Activated naive CD4-positive, alpha-beta T cell treated with anti-CD3 and anti-CD28 coated beads, Interleukin-2, amount 50 U/mL, for 24 hours (primary cell): ENCODE data around the gene TMEM179.
"Not testable (repeated sequence)": the region's sequence is repeated elsewhere in the genome, so short reads cannot be mapped to it uniquely, and the experiment has no call there.

ENCODE experiments used
- H3K27ac Mint-ChIP-seq: one replicate; pipeline ENCODE4 v1.8.0; 2021; ENCODE audit warnings: mild to moderate bottlenecking, mixed read lengths
- H3K27me3 Mint-ChIP-seq: one replicate; pipeline ENCODE4 v1.8.0; 2021; ENCODE audit warnings: mixed read lengths
- H3K36me3 Mint-ChIP-seq: one replicate; pipeline ENCODE4 v1.8.0; 2021; ENCODE audit warnings: mixed read lengths
- H3K4me1 Mint-ChIP-seq: one replicate; pipeline ENCODE4 v1.8.0; 2021; ENCODE audit warnings: mixed read lengths
- H3K4me3 Mint-ChIP-seq: one replicate; pipeline ENCODE4 v1.8.0; 2021; ENCODE audit warnings: mild to moderate bottlenecking, mixed read lengths
- H3K9me3 Mint-ChIP-seq: one replicate; pipeline ENCODE4 v1.8.0; 2021; ENCODE audit warnings: mixed read lengths

The TMEM179 gene

DNA sequence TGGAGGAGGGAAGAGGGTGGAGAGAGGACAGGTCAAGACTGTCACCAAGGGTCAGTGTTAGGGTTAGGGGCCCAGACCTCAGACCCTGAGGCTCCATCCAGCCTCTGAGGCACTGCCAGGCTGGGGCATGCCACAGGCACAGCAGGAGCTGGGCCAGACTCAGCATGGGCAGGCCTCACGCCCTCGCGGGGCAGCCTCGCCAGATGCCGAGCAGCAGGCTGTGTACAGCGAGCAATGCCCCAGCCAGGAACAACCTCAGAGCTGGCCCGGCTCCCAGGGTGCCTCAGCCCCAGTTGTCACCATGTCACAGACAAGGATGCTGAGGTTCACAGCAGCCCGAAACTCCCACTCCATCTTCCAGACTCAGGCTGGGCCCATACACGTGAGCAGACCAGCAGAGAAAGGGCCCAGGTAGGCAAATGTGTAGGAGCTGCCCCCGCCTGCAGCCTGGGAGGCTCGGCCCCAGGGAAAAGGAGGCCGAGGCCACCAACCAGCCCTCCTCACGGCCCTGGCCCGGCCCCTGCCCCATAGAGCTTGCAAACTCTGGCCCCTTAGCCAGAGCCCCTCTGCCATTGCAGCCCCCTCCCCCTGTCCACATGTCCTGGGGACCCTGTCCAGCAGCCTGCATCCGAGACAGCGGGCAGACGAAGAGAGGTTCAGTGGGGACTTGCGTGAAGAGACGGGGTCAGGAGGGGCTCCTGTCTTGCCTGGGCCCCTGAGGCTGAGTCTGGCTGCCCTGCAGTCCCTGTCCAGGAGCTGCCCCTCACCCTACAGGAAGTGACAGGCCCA lies 17.5 kb downstream of the TMEM179 start:
- H3K27ac Mint-ChIP-seq: no peak overlapping the region
- no peaks in the 10 kb centered on the region for H3K4me1 Mint-ChIP-seq
- H3K9me3 Mint-ChIP-seq: no peaks in the 10 kb centered on the region
- H3K4me3 Mint-ChIP-seq: no peak overlapping the region
- peaks cover 1% of the 10 kb centered on the region for H3K27me3 Mint-ChIP-seq
- H3K36me3 Mint-ChIP-seq: no peaks in the 10 kb centered on the region

DNA sequence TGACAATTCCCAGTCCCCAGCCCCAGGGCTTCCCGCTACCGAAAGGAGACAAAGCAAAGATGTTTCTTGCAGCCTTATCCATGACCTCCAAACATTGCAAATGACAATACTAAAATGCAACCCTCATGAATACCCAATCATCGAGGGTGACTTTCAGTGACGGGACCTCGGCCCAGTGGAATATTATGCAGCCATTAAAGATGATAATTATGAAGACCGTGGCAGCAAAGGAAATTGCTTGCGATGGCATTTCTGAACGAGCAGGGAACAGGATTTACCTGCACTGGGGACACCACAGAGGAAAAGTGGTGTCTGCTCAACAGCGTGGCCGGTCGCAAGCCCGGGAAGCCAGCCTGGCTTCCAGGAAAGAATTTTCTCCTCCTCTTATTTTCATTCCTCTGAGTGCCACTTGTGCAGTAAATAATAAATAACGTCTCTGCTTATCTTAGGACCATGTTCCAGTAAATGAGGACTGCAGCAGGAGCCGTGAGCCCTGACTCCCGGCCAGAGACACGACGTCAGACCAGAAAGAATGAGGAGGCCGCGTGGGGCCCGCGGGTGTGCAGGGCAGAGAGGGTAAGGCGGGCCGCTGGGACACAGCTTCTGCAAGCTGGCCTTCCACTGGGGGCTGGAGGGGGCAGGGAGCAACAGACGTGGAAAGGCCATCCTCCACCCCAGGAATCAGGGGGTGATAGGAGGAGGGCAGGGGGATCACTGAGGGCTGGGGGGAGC lies 18.4 kb downstream of the TMEM179 start:
- no peaks in the 10 kb centered on the region for H3K36me3 Mint-ChIP-seq
- no peaks in the 10 kb centered on the region for H3K4me1 Mint-ChIP-seq
- H3K4me3 Mint-ChIP-seq: no peak overlapping the region
- H3K27me3 Mint-ChIP-seq: peaks cover 1% of the 10 kb centered on the region
- H3K9me3 Mint-ChIP-seq: no peaks in the 10 kb centered on the region
- H3K27ac Mint-ChIP-seq: no peak overlapping the region

DNA sequence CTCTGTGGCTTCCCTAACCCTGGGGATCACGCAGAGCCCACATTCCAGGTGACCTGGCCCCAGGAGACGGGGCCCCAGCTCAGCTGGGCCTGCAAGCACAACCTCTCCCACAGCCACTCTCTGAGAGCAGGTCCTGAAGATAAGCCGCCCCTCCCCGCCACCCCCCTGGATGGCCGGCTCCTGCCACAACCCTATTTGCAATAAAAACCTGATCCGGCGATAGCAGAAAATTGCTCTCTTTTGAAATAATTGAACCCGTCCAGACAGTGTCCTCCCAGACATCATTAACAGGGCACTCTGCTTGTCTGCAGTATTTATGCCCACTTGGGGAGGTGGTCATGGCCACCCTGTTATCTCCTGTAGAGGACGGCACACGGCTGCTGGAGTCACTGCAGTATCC lies 20.0 kb downstream of the TMEM179 start:
- no peaks in the 10 kb centered on the region for H3K4me1 Mint-ChIP-seq
- H3K27me3 Mint-ChIP-seq: peaks cover 1% of the 10 kb centered on the region
- H3K4me3 Mint-ChIP-seq: no peak overlapping the region
- H3K36me3 Mint-ChIP-seq: no peaks in the 10 kb centered on the region
- no peaks in the 10 kb centered on the region for H3K9me3 Mint-ChIP-seq
- no peak overlapping the region for H3K27ac Mint-ChIP-seq

DNA sequence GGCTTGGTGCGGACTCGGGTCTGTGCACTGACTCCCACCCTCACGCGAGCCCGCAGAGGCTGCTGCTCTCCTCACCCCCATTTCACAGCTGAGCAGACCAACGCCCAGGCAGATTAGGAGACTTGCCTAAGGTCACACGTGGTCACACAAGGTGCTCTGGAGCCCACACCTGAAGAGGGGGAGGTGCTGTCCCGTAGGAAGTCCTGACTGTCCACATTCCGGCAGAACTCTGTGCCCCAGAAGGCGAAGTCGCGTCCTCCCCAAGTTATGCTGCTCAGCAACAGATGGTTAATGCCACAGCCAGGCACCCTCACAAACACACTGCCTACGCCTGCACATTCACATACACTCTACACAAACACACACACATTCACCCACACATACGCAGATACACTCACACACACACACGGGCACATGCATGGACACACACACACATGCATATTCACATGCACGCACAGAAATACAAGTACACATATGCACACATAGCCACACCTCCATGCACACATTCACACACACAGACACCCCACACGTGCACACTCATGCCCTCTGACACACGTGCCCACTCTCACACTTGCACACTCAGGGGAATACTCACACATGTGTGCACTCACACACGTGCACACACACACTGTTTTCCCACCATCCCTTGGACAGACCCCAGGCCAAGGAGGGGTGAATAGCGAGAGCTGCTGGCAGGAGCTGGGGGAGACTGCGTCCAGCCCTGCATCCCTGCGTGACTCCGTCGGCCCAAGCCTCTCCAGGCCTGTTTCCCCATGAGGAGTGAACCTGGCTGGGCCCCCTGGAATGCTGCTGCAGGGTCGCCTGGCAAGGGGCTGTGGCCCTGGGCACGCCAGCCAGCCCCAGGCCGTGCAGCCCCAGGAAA lies 20.9 kb downstream of the TMEM179 start:
- Mint-ChIP-seq H3K4me1 (no peaks in the 10 kb centered on the region), H3K36me3 (no peaks in the 10 kb centered on the region), H3K9me3 (no peaks in the 10 kb centered on the region), H3K27ac (no peak overlapping the region), H3K4me3 (no peak overlapping the region), H3K27me3 (peaks cover 1% of the 10 kb centered on the region)

DNA sequence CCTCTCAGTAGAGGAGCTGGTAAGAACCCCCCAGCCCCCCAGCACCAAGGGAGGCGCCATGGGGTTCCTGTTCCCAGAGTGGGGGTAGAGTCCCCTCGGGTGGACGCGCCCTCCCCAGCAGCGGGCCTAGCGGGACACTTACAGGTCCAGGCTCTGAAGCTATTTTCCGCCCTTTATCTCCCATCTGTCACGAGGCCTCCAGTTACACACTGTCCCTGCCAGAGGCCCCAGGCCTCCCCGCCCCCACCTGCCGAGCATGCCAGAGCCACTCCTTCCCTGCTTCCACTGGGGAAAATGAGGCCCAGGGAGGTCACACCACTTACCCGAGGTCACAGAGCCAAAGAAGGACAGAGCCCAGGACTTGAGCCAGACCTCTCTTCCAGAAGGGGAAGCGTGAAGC lies 21.9 kb downstream of the TMEM179 start:
- H3K27me3 Mint-ChIP-seq: peaks cover 1% of the 10 kb centered on the region
- no peaks in the 10 kb centered on the region for H3K9me3 Mint-ChIP-seq
- no peaks in the 10 kb centered on the region for H3K36me3 Mint-ChIP-seq
- H3K4me1 Mint-ChIP-seq: no peaks in the 10 kb centered on the region
- H3K27ac Mint-ChIP-seq: no peak overlapping the region
- H3K4me3 Mint-ChIP-seq: no peak overlapping the region

DNA sequence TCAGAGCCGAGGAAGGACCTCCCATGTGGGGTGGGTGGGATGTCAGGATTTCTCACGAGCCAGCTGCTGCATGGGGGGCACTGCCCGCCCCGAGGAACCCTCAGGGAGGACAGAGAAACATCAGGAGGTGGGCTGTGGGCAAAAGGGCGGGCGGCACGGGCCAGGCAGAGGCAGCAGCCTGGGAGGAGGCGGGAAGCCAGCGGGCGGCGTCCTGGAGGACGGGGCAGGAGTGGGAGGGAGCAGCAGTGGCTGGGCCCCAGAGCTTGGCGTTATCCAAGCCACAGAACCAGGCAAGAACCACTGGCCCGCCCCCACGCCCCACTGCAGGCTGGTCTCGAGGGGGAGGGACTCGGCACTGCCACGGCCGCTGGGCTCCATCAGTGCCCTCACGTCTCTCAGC lies 22.6 kb downstream of the TMEM179 start:
- Mint-ChIP-seq H3K36me3 (no peaks in the 10 kb centered on the region), H3K4me1 (no peaks in the 10 kb centered on the region), H3K27ac (no peak overlapping the region), H3K4me3 (no peak overlapping the region), H3K9me3 (no peaks in the 10 kb centered on the region), H3K27me3 (peaks cover 1% of the 10 kb centered on the region)

DNA sequence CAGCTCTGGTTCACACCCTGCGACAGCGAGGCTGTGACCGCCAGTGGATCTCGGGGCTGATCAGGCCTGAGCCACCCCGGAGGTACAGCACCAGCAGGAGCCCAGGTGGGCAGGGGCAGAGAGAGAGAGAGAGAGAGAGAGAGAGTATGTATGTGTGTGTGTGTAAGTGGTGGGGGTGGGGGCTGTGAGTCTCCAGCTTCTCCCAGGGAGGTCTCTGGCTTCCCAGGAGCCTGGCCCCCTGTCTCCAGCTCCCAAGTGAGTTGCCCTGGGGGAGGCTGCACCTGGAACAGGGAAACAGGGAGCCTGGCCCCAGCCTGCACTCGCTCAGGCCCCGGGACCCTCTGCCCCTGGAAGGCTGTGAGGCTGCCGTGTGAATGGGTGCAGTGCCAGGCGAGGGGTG lies 23.1 kb downstream of the TMEM179 start:
- Mint-ChIP-seq H3K27me3 (peaks cover 1% of the 10 kb centered on the region), H3K27ac (no peak overlapping the region), H3K36me3 (no peaks in the 10 kb centered on the region), H3K4me3 (no peak overlapping the region), H3K4me1 (no peaks in the 10 kb centered on the region), H3K9me3 (no peaks in the 10 kb centered on the region)

DNA sequence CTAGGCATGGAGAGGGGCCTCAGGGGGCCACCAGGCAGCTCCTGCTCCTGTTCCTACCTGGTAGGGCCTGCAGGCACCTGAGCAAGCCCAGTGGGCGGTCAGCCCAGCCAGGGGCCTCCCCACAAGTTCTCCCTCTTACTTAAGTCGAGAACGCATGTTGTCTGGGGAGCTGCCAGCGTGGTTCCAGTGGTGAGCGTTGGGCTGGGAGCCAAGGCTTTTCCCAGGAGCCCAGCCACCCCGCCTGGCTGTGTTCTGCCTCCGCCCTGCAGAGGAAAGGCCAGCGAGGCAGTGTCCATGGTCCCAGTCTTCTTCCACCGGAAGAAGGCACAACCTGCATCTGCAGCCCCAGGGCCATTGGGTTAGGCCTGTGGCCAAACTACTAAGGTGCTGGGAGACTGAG lies 23.6 kb downstream of the TMEM179 start:
- Mint-ChIP-seq H3K9me3 (no peaks in the 10 kb centered on the region), H3K4me3 (no peak overlapping the region), H3K4me1 (no peaks in the 10 kb centered on the region), H3K36me3 (no peaks in the 10 kb centered on the region), H3K27ac (no peak overlapping the region), H3K27me3 (peaks cover 1% of the 10 kb centered on the region)

DNA sequence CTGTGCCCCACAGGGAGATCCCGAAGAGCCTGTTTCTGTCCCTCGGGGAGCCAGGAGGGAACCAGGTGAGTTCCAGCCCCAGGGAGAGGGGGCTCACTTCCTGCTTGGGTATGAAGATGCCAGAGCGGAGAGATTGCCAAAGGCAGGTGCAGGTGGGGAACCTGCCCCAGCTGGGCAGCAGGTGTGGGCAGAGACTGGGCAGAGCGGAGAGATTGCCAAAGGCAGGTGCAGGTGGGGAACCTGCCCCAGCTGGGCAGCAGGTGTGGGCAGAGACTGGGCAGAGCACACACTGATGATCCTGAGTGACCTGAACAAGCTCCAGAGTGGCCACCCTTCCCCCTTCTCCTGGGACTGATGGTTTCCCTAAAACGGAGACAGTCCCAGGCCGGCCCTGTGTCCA lies 24.6 kb downstream of the TMEM179 start:
- H3K9me3 Mint-ChIP-seq, H3K4me1 Mint-ChIP-seq, H3K27ac Mint-ChIP-seq, H3K36me3 Mint-ChIP-seq, H3K27me3 Mint-ChIP-seq, H3K4me3 Mint-ChIP-seq: not testable (repeated sequence)

DNA sequence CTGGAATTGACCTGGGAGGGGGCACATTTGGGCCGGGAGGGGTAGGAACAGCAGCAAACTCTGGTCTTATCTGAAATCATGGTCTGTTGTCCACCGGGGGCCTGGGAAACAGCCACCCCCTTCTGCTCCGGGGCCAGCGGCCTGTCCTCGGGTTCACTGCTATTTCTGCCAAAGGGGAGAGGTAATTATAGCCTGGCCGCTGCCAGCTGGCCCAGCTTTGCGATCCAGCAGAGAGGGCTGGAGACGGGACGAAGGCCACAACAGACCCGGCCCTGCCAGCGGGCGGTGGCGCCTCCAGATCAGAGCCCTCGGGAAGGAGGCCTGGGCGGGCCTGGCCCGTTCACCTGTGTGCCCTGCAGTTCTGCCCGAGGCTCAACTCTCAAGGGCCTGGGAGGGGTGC lies 25.1 kb downstream of the TMEM179 start, which contains the start of gene C14orf180:
Gene C14orf180 (plus strand): TSS at position 258 of the 400 bp plus-strand sequence. CDS start 6,667 bp downstream, outside the sequence.
- no peak within 1 kb of the TSS for H3K4me3 Mint-ChIP-seq
- no peaks in the 10 kb centered on the region for H3K4me1 Mint-ChIP-seq
- H3K27ac Mint-ChIP-seq: no peak within 1 kb of the TSS
- H3K36me3 Mint-ChIP-seq: no peaks in the 10 kb centered on the region
- no peaks in the 10 kb centered on the region for H3K9me3 Mint-ChIP-seq
- no peaks in the 10 kb centered on the region for H3K27me3 Mint-ChIP-seq

DNA sequence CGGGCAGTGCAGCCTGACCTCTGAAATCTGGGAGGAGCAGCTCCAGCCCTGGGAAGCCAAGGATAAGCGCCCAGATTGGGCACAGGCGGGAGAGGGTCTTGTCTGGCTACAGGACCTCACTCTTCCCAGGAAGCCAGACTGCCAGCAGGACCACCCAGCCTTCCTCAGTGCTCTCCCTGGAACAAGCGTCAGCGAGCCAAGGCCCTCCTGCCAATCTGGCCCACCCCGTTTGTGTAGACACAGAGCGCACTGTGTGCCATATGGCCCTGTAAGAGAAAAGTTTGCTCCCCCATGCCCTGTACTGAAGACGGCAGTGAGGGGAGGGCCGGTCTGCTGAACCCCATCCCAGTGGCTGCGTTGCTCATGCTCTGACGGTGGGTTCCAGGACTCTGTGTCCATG lies 26.3 kb downstream of the TMEM179 start:
- H3K4me1 Mint-ChIP-seq: no peaks in the 10 kb centered on the region
- no peaks in the 10 kb centered on the region for H3K36me3 Mint-ChIP-seq
- no peak overlapping the region for H3K27ac Mint-ChIP-seq
- no peaks in the 10 kb centered on the region for H3K9me3 Mint-ChIP-seq
- no peak overlapping the region for H3K4me3 Mint-ChIP-seq
- no peaks in the 10 kb centered on the region for H3K27me3 Mint-ChIP-seq

DNA sequence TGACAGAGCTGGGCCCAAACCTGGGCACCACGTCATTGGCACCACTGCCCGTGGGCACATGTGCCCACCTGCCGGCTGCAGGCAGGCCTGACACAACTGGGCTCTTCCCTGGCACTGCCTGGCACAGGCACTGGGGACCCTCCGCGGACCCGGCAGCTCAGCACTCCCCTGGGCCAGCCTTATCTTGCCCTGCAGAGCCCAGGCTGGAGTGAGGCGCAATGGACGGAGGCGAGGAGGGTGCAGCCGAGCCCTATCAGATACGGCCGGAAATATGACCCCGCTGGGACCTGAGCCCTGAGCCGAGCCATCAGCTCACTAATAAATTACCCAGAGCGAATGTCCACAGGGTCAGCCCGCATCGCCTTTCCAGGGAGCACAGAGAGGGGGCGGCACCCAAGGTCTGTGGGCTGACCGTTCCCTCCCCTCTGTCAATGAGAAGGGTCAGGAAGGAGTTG lies 26.7 kb downstream of the TMEM179 start:
- H3K9me3 Mint-ChIP-seq: no peaks in the 10 kb centered on the region

DNA sequence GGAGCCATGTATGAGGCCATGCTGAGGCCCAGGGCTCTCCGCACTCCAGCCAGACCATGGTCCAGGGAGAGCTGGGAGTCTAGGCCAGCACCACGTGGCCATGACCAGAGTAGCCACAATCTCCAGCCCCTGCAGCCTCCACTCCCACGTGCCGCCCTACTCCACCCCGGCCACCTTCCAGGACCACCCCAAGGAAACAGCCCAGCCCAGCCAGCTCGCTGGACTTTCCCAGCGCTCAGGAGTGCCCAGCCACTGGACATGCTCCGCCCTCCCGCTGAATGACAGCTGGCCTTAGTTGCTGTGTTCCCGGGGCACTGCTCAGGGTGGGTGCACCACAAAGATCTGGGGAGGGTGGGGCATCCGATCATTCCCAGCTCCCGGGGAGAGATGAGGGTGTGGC lies 27.1 kb downstream of the TMEM179 start:
- Mint-ChIP-seq H3K27me3 (no peaks in the 10 kb centered on the region), H3K4me1 (no peaks in the 10 kb centered on the region), H3K4me3 (no peak overlapping the region), H3K27ac (no peak overlapping the region), H3K9me3 (no peaks in the 10 kb centered on the region), H3K36me3 (no peaks in the 10 kb centered on the region)

More for the DNA sequence above, 26.7 kb downstream of the TMEM179 start:
- Mint-ChIP-seq H3K36me3 (no peaks in the 10 kb centered on the region), H3K4me3 (no peak overlapping the region), H3K27ac (no peak overlapping the region), H3K27me3 (no peaks in the 10 kb centered on the region), H3K4me1 (no peaks in the 10 kb centered on the region)

DNA sequence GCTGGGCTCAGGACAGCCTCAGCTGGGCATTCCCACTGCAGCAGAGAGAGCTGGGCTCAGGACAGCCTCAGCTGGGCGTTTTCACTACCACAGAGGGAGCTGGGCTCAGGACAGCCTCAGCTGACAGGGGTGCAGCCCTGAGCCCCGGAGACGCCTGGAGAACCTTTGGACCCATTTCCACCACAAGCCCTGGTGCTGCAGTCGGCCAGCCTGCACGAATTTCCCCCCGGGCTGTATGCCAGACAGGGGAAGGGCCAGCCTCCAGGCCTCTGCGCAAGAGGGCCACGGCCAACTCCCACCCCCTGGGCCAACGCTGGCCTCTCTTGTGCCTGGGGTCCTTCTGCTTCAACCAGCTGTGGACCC lies 27.6 kb downstream of the TMEM179 start:
- H3K9me3 Mint-ChIP-seq: no peaks in the 10 kb centered on the region
- no peak overlapping the region for H3K4me3 Mint-ChIP-seq
- H3K27ac Mint-ChIP-seq: no peak overlapping the region
- no peaks in the 10 kb centered on the region for H3K4me1 Mint-ChIP-seq
- H3K27me3 Mint-ChIP-seq: no peaks in the 10 kb centered on the region
- no peaks in the 10 kb centered on the region for H3K36me3 Mint-ChIP-seq

DNA sequence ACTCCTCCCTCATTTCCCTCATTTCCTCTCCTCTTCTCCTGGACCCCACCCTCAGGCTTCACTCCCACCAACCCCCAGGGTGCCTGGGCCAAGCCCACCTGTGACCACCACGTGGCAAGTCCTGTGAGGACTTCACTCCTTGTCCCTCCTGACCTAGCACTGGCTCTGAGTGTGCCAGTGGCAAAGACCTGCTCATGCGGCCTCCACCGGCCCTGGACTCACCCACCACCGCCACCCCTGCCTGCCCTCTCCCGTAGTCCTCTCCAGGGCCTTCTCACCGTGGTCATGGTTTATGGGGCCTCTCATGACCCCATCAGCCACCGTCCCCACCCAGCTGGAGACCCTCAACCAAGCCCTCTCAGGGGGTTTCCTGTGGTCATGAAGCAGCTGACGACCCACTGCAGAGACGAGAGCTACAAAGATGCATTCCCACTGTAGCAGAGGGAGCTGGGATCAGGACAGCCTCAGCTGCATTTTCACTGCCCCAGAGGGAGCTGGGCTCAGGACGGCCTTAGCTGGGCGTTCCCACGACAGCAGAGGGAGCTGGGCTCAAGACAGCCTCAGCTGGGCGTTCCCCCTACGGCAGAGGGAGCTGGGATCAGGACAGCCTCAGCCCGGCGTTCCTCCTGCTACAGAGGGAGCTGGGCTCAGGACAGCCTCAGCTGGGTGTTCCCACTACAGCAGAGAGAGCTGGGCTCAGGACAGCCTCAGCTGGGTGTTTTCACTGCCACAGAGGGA lies 28.2 kb downstream of the TMEM179 start:
- H3K36me3 Mint-ChIP-seq: no peaks in the 10 kb centered on the region
- H3K27me3 Mint-ChIP-seq: no peaks in the 10 kb centered on the region
- H3K4me3 Mint-ChIP-seq: no peak overlapping the region
- no peak overlapping the region for H3K27ac Mint-ChIP-seq
- H3K9me3 Mint-ChIP-seq: no peaks in the 10 kb centered on the region
- H3K4me1 Mint-ChIP-seq: no peaks in the 10 kb centered on the region
